GM21381 (cell line): Measurements from ENCODE around the gene ZC3H8.

ENCODE experiments used
- ATAC-seq: cut with Tn5 transposase; IDR thresholded peaks from one replicate; pipeline ENCODE4 v1.9.1; 2021; ENCODE audit warnings: mild to moderate bottlenecking, moderate library complexity; ENCODE audit not compliant: unreplicated experiment

Gene ZC3H8

DNA sequence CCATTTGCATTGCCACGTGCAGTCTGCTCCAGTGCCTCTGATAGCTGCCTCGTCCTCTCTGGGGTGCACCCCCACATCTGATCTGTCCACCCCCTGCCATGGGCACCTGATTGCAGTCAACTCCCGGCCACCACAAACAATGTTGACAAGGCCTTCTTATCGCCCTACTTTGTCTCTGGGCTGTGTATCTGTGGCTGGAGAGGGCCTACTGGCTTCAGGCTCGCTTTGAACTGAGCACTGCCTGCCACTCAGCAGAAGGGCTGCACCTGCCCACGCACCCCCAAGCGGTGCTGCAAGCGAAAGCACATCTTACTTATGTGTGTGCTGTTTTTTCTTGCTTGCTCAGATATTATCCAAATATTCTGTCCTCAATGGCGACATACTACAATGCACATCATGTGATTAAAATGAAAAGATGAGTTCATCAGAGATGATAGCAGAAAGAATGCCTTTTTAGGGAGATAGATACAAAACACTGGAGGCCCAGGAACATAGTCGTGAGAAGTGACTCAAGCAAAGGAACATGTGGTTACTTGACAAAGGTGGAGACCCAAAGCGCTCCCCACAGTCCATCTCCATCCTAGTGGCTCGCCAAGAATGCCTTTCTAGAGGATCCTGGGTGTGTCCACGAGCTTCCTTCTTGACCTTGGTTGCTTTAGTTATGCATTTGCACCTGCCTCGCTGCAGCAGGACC lies 87.9 kb downstream of the ZC3H8 start:
- ATAC-seq: no peak

DNA sequence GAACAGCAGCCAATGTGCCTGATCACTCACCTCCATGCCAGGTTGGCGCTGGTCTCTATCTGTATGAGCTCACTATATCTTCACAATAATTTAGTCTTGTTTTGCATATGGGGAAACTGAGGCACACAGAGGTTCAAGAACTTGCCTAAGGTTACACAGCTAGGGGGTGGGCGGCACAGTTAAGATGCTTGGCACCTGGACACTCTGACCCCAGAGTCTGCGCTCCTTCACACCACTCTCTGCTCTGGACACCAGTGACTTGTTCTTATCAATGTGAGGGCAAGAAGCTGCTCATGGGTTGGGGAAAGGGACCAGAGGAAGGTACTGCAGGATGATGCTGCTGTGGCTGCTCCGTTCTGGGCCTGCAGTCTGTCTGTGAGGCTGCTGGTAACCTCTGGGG lies 89.5 kb downstream of the ZC3H8 start:
- no peak for ATAC-seq

DNA sequence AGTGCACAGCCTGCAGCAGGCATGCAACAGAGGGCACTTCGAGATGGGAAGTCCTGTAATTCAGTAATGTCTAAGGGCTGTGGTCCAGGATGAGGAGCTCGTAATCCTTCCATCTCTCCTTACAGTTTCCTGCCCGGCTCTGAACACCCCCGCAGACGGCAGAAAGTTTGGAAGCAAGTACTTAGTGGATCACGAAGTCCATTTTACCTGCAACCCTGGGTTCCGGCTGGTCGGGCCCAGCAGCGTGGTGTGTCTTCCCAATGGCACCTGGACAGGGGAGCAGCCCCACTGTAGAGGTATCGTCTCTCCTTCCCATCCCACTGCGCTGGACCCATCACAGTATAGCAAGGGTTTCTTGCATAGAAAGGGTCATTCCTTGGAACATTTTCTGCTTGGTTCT lies 90.0 kb downstream of the ZC3H8 start:
- ATAC-seq: no peak

DNA sequence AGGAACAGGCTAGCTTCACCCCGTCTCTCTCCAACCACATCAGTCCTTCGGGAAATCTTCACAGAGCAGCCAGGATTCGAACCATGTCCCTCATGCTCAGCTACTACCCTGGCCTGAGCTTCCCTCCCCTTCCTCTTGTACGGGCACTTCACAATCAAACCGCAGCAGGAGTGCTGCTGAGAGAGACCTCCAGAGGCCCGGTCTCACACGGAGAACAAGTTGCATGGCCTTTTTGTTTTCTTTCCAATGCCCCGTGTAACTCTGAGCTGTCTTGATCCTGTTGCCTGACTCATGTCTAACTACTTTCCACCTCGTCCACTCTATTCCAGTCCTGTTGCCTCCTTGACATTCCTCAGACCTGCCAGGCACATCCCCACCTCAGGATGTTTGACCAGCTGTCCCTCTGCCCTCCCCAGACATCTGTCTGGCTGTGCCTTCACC lies 91.3 kb downstream of the ZC3H8 start:
- no peak for ATAC-seq

DNA sequence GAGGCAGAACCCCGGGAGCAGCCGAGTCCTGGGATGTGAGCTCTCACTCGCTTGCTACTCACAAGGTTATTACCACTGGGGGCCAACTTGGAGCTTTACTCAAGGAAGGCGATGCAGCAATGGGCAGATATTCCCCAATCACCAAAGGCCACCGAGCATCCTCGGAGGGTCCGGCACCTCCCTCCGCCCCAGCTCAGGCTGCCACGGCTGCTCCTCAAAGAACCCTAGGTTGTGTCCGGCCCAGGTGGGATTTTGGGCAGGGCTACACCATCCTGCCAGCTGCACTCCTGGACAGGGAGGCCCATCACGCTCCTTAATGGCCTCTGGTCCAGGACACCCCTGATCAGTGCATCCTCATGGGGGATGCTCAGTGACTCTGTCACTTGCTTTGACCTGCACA lies 91.9 kb downstream of the ZC3H8 start:
- no peak for ATAC-seq

GRCh38 chr2:112162341-112162740 lies 92.5 kb downstream of the ZC3H8 start:
- ATAC-seq: no peak
